Smooth muscle cell (in vitro differentiated cells): ENCODE data around the gene CXorf49. TPM values are rescaled to one million over a fixed set of nuclear protein-coding genes. Genes with fewer than 3 reads are reported as not detected.
"Not testable (repeated sequence)": the region's sequence is repeated elsewhere in the genome, so short reads cannot be mapped to it uniquely, and the experiment has no call there.

Experiments used
- DNase-seq: peaks from one replicate; lab custom pipeline; 2025; ENCODE audit not compliant: unreplicated experiment; lab: John Stamatoyannopoulos, UW
- H2AFZ ChIP-seq: fragments of 200-600 bp; sonication (generic); 2 replicates; pipeline ENCODE4 v1.6.0; 2016; ENCODE audit warnings: antibody characterized with exemption, low read depth, mild to moderate bottlenecking
- H3F3A ChIP-seq: fragments of 200-600 bp; sonication (generic); 2 replicates; pipeline ENCODE4 v1.6.0; 2017; ENCODE audit warnings: antibody characterized with exemption, low read depth
- H3K27ac ChIP-seq: fragments of 200-600 bp; sonication (generic); 2 replicates; pipeline ENCODE4 v1.5.1; 2016; ENCODE audit warnings: low read depth, mild to moderate bottlenecking
- H3K27me3 ChIP-seq: fragments of 200-600 bp; sonication (generic); 2 replicates; pipeline ENCODE4 v1.6.1; 2016; ENCODE audit warnings: low read depth, mild to moderate bottlenecking
- H3K36me3 ChIP-seq: fragments of 200-600 bp; sonication (generic); 2 replicates; pipeline ENCODE4 v1.5.1; 2016; ENCODE audit warnings: low read depth
- H3K4me1 ChIP-seq: fragments of 200-600 bp; sonication (generic); 2 replicates; pipeline ENCODE4 v1.5.1; 2016; ENCODE audit warnings: low read depth
- H3K4me2 ChIP-seq: fragments of 200-600 bp; sonication (generic); 2 replicates; pipeline ENCODE4 v1.6.0; 2016; ENCODE audit warnings: mild to moderate bottlenecking
- H3K4me3 ChIP-seq: fragments of 200-600 bp; sonication (generic); 2 replicates; pipeline ENCODE4 v1.5.1; 2016; ENCODE audit warnings: mild to moderate bottlenecking
- H3K79me2 ChIP-seq: fragments of 200-600 bp; sonication (generic); 2 replicates; pipeline ENCODE4 v1.6.0; 2016; ENCODE audit warnings: low read depth, mild to moderate bottlenecking
- H3K9ac ChIP-seq: fragments of 200-600 bp; sonication (generic); 2 replicates; pipeline ENCODE4 v1.6.0; 2016; ENCODE audit warnings: low read depth
- H3K9me3 ChIP-seq: fragments of 200-600 bp; sonication (generic); replicated peaks from 2 replicates; pipeline ENCODE4 v1.5.1; 2016; ENCODE audit warnings: low read depth
- H4K20me1 ChIP-seq: fragments of 200-600 bp; sonication (generic); 2 replicates; pipeline ENCODE4 v1.6.0; 2016; ENCODE audit warnings: low read depth
- WGBS: methylation state at CpG from one replicate; pipeline ENCODE4 v1.1.7; 2016; ENCODE audit warnings: low lambda C conversion rate; 5-methylcytosine and 5-hydroxymethylcytosine counted together
- polyA plus RNA-seq: library from polyadenylated mRNA; unstranded; fragments of >200 nt; fragmentation: Nextera tagmentation; extraction: Ambion mirVana; gene quantifications from 2 replicates; pipeline ENCODE4 v1.2.1, GENCODE V29; 2016
- total RNA-seq: library from RNA; depleted of rRNA; stranded (reverse); fragments of >200 nt; gene quantifications from 2 replicates; pipeline ENCODE4 v1.2.3, GENCODE V29; 2014

The CXorf49 gene
- total and polyA plus RNA-seq, 2 experiments from 2014 or later, result 0.33 TPM; not detected in 1

GRCh38 chrX:71716323-71716722 lies 1.8 kb downstream of the CXorf49 start:
- H3F3A ChIP-seq, H3K4me3 ChIP-seq, DNase-seq, H3K27me3 ChIP-seq, H3K9ac ChIP-seq, H2AFZ ChIP-seq, H3K79me2 ChIP-seq, H3K9me3 ChIP-seq, H3K4me1 ChIP-seq, H3K27ac ChIP-seq, H3K36me3 ChIP-seq, H4K20me1 ChIP-seq, H3K4me2 ChIP-seq: not testable (repeated sequence)
- no CpG with 5 or more reads among the region's 12 CpGs for WGBS

- not testable (repeated sequence) for H3K36me3 ChIP-seq, H3K9ac ChIP-seq, H3K27ac ChIP-seq, H3K4me2 ChIP-seq, H3K4me1 ChIP-seq, H3K9me3 ChIP-seq, H4K20me1 ChIP-seq, H3F3A ChIP-seq, H3K4me3 ChIP-seq, H3K27me3 ChIP-seq, H2AFZ ChIP-seq, H3K79me2 ChIP-seq, DNase-seq
- WGBS, result no CpG with 5 or more reads among the region's 8 CpGs
Measured at GRCh38 chrX:71715551-71715950, 2.5 kb downstream of the CXorf49 start.

DNA sequence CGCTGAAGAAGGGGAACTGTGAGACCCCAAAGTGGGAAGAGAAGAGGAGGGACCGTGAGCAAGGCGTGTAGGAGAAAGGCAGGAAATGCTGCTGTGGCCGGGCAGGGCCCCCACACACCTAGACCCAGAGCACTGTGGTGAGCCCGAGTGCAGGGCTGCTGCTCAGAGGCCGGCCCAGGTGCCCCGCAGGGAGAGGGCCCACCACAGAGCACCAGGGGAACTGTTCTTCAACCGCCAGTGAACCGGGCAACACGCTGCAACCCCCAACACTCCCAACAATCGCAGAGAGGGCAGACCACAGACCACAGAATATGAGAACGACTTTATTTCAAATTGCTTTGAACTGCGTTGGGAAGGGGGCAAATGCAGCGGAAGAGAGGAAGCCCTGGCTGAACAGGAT lies 4.0 kb downstream of the CXorf49 start:
- not testable (repeated sequence) for H3K27me3 ChIP-seq, H4K20me1 ChIP-seq, H3K4me2 ChIP-seq, H3F3A ChIP-seq, H3K4me3 ChIP-seq, H3K79me2 ChIP-seq, H3K27ac ChIP-seq, H3K4me1 ChIP-seq, DNase-seq, H3K9ac ChIP-seq, H2AFZ ChIP-seq, H3K36me3 ChIP-seq, H3K9me3 ChIP-seq
- WGBS, result no CpG with 5 or more reads among the region's 14 CpGs

GRCh38 chrX:71702853-71703252 lies 15.2 kb downstream of the CXorf49 start:
- not testable (repeated sequence) for H3F3A ChIP-seq, H3K79me2 ChIP-seq, H3K27ac ChIP-seq, DNase-seq, H3K4me3 ChIP-seq, H3K4me2 ChIP-seq, H4K20me1 ChIP-seq, H2AFZ ChIP-seq, H3K9me3 ChIP-seq, H3K4me1 ChIP-seq, H3K36me3 ChIP-seq, H3K9ac ChIP-seq, H3K27me3 ChIP-seq
- WGBS, result no CpG with 5 or more reads among the region's 12 CpGs

GRCh38 chrX:71699023-71699344 lies 19.1 kb downstream of the CXorf49 start:
- not testable (repeated sequence) for DNase-seq, H3K36me3 ChIP-seq, H3K27me3 ChIP-seq, H3K9me3 ChIP-seq, H3K9ac ChIP-seq, H3K4me1 ChIP-seq, H3K27ac ChIP-seq, H3F3A ChIP-seq, H2AFZ ChIP-seq, H4K20me1 ChIP-seq, H3K4me3 ChIP-seq, H3K4me2 ChIP-seq, H3K79me2 ChIP-seq
- WGBS, result no CpG with 5 or more reads among the region's 4 CpGs

GRCh38 chrX:71698299-71699022 lies 19.6 kb downstream of the CXorf49 start:
- H3K27ac ChIP-seq, H3K4me3 ChIP-seq, H2AFZ ChIP-seq, H4K20me1 ChIP-seq, H3K4me2 ChIP-seq, H3K36me3 ChIP-seq, H3K4me1 ChIP-seq, H3K9ac ChIP-seq, DNase-seq, H3F3A ChIP-seq, H3K27me3 ChIP-seq, H3K79me2 ChIP-seq, H3K9me3 ChIP-seq: not testable (repeated sequence)
- no CpG with 5 or more reads among the region's 12 CpGs for WGBS

DNA sequence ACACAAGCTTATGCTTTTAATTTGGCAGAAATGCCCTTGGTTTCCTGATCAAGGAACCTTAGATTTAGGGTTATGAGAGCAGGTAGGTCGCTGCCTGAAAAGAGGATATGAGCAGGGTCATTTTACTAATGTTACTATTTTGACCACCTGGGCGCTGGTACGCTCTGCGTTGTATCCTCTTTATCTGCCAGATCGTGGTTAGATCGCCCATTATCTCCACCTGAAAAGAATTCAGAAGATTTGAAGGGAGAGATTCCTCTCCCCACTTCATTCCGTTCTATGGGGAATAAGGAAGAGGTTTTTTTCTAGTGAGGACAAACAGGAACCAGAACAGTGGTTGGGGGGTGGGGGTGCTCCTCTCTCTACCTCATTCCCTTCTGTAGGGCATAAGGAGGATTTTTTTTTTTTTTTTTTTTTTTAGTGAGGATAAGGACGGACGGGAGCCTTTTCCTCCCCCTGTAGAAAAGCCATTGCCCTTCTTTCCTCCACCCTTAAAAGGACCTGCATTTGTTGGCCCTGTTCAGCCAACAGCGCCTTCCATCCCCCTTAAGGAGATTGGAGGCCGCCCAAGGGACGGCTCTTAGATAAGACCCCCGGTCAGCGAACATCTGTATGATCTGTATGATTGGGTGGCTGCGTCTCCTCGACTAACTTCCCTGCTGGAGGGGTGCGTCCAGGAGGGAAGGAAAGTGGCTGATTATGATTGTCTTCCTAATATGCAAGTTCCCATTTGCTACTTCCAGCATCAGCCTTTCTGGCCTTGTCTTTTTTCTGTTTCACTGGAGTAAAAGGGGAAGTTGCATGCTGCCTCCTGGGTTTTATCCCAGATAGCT lies 20.4 kb downstream of the CXorf49 start:
- not testable (repeated sequence) for H4K20me1 ChIP-seq, DNase-seq, H3K9me3 ChIP-seq, H3K9ac ChIP-seq, H3K4me3 ChIP-seq, H3F3A ChIP-seq, H3K4me1 ChIP-seq, H2AFZ ChIP-seq, H3K79me2 ChIP-seq, H3K27ac ChIP-seq, H3K36me3 ChIP-seq, H3K4me2 ChIP-seq, H3K27me3 ChIP-seq
- no CpG with 5 or more reads among the region's 17 CpGs for WGBS

GRCh38 chrX:71696641-71697465 lies 21.2 kb downstream of the CXorf49 start:
- not testable (repeated sequence) for H3K27ac ChIP-seq, H2AFZ ChIP-seq, H3K4me1 ChIP-seq, H3K36me3 ChIP-seq, H3K27me3 ChIP-seq, H3K4me2 ChIP-seq, H3K9ac ChIP-seq, DNase-seq, H3K4me3 ChIP-seq, H4K20me1 ChIP-seq, H3F3A ChIP-seq, H3K79me2 ChIP-seq, H3K9me3 ChIP-seq
- no CpG with 5 or more reads among the region's 24 CpGs for WGBS
